Mammary epithelial cell (primary cell): ENCODE measurements around the gene SFSWAP.

Source experiments
- EZH2 ChIP-seq: IDR thresholded peaks from 2 replicates; pipeline ENCODE4 v1.6.1; 2012; ENCODE audit warnings: low read length, inconsistent platforms, borderline replicate concordance
- TF ChIP-seq, protein P1 (sequence below), 2 donors: IDR thresholded peaks in 1 of 2; conservative IDR thresholded peaks in 1 of 2; 2 replicates each; pipeline ENCODE4 v1.5.1; 2011 to 2012; ENCODE audit warnings: inconsistent platforms in 2 of 2, low read length in 2 of 2, mild to moderate bottlenecking in 2 of 2, control low read depth in 1 of 2, low read depth in 1 of 2; ENCODE audit not compliant: insufficient read depth in 1 of 2; ENCODE audit errors: extremely low read depth in 1 of 2

DNA sequence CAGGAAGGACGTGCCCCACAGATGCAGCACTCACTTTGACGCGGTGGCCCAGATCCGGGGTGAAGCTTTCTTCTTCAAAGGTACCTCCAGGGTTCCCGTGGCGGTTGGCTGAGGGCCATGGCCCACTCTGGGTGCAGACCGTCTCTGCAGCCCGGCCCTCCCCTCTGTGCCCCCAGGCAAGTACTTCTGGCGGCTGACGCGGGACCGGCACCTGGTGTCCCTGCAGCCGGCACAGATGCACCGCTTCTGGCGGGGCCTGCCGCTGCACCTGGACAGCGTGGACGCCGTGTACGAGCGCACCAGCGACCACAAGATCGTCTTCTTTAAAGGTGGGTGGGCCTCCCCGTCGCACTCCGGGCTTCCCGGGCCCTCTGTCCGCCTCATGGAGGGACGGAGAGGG lies 134.2 kb downstream of the SFSWAP start:
- TF ChIP-seq, protein P1, sequence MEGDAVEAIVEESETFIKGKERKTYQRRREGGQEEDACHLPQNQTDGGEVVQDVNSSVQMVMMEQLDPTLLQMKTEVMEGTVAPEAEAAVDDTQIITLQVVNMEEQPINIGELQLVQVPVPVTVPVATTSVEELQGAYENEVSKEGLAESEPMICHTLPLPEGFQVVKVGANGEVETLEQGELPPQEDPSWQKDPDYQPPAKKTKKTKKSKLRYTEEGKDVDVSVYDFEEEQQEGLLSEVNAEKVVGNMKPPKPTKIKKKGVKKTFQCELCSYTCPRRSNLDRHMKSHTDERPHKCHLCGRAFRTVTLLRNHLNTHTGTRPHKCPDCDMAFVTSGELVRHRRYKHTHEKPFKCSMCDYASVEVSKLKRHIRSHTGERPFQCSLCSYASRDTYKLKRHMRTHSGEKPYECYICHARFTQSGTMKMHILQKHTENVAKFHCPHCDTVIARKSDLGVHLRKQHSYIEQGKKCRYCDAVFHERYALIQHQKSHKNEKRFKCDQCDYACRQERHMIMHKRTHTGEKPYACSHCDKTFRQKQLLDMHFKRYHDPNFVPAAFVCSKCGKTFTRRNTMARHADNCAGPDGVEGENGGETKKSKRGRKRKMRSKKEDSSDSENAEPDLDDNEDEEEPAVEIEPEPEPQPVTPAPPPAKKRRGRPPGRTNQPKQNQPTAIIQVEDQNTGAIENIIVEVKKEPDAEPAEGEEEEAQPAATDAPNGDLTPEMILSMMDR (conservative IDR thresholded peaks at IDR 0.05 in 1 of 2, IDR thresholded peaks at IDR 0.05 in 1 of 2; ENCODE audit: extremely low read depth in 1 of 2, insufficient read depth in 1 of 2, low read depth in 1 of 2, low read length in 2 of 2), result no peak
- no peak for TF ChIP-seq EZH2
